Measurements from ENCODE around the gene UBE2M. TPM values are rescaled to one million over a fixed set of nuclear protein-coding genes. Genes with fewer than 3 reads are reported as not detected.

The UBE2M gene
- 39.9 and 63.1 TPM in 2 replicates for total RNA-seq

DNA sequence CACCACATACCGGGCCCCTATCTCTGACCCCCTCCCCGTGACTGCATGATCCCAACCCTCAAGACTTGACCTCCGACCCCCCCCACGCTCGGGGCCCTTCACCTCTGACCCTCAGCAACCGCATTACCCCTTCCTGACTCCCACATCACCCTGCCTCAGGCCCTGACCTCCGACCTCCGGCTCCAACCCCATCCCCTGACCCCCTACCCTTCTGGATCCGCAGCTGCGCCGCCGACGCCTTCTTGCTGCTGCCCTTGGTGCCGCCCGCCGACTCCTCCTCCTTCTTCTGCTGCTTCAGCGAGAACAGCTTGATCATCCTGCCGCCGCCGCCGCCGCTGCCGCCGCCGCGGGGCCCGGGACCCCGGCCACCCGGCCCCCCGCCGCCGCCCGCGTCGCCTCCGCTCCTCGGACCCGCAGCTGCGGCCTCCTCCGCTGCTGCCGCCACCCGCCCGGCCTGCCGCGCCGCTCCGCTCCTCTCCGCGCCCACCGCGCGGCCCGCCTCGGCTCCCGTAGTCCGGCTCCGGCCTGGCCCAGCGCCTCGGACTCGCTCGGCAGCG is at the start of gene UBE2M:
Gene UBE2M, minus strand, starts transcription at position 546 of the 557 bp plus-strand sequence. Its CDS starts 230 bp downstream, at position 316.

GRCh38 chr19:58572818-58573657 is 14.6 kb upstream of the UBE2M start, which contains the start of gene MZF1:
Gene MZF1, minus strand, starts transcription at chr19:58573335. Its CDS starts 1,946 bp downstream, at chr19:58571389.

DNA sequence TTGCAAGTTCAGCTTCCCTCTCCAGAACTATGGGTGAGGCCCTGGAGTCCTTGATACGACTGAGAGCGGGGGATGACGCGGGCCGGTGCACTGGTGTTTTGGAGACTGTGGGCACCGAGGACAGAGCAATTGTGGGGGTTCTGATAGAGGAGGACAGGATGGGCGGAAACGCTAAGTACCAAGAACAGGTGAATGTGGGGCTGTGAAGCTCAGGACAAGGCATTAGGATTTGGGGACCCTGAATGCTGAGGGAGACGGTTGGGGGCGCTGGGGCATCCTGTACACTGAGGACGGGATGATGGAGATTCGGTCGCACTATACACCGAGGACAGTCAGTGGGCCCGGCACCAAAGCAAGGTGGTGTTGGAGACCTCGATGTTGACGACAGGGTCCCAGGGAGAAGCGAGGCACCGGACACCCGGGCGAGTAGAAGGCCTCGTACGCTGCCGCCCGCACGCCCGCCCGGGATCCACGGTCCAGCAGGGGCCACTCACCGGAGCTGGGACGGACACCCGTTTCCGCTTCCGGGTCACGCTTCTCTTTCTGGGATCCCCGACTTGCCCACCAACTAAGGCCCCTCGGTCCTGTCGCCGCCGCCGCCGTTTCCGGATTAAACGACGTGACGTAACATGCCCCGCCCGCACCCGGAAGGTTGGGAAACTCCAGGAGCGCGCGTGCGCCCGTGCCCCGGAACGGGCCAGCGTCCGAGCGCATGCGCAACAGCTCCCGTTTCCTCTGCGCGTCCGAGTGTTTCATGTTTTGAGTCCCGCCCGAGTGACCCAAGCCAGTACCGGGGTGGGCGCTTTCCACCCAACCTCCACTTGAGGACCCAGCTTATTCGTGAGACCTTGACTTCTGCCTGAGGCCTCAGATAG is 3.7 kb downstream of the UBE2M start, which contains the start of gene CHMP2A:
Gene CHMP2A, minus strand, starts transcription at position 612 of the 875 bp plus-strand sequence. CDS start 893 bp downstream, outside the sequence.

DNA sequence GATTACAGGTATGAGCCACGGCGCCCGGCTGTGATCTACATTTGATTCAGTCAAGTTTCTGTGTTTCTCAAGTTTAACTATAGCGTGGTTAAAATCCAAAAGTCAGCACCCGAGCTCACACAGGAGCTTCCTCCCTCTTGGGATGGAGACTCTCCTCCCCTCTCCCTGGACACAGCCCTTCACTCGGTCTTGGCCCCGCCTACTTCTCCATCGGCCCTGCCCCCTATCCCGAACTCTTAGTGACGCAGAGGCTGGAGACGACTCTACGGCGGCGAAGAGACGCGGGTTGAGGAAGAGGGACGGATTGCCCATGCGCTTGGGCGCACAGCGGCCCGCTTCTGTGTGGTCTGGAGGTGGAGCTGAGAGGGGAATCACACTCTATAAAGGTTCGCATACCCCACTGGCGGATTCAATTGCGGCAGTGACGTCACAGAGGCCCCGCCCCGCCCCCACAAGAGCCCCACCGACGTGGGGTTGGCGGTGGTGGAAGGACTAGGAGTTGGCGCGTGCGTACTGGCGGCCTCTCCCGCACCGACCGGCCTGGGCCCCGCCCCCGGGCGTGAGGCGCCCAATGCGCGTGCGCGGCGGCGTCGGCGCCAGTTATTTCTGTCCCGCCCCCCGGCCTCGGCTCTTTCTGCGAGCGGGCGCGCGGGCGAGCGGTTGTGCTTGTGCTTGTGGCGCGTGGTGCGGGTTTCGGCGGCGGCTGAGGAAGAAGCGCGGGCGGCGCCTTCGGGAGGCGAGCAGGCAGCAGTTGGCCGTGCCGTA is 14.4 kb downstream of the UBE2M start, which contains the start of gene TRIM28:
Gene TRIM28, plus strand, starts transcription at position 239 of the 765 bp plus-strand sequence. CDS start 694 bp downstream, outside the sequence.

GRCh38 chr19:58519355-58520256 is 38.8 kb downstream of the UBE2M start, which contains the start of gene ZBTB45:
Gene ZBTB45, minus strand, starts transcription at chr19:58519810. Its CDS starts 2,137 bp downstream, at chr19:58517673.

DNA sequence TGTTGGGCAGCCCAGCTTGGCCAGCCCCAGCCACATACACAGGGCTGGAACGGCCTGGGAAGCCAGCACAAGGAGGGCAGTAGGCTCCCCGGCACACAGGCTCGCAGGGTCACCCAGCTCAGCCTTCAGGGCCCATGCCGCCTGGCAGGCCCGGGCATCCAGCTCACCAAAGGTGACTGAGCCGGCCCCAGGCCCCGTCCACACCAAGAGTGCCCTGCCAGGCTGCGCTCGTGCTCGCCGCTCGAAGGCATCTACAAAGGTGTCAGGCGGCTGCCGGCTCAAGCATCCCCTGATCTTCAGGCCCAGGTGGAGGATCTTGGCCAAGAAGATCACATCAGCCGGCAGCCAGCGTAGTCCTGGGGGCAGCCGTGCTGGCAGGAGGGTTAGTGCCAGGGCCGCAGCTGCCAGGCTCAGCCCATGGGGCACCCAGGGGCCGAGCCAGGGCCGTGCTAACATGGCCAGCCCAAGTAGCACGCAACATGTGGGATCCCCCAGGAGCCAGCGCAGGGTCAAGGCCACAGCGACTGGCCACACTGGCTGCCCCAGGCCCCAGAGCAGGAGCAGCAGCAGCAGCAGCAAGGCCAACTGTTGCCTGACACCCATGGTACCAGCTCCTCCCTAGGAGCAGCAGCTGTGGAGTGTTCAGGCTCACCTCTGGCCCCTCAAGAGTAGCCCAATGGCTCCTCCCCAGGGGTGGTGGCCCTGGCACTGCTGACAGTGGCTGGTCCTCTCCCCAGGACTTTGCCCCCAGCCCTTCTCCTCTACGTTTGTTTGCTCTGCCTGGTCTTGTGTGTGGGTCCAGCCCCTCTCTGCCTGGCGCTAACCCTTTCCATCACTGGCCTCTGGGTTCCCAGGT is 46.8 kb downstream of the UBE2M start, which contains the start of gene SLC27A5:
Gene SLC27A5, minus strand, starts transcription at position 640 of the 856 bp plus-strand sequence. Its CDS starts 37 bp downstream, at position 603.

Other genes with a start within 250 kb of the UBE2M start
- 1.2 and 3.0 TPM in 2 replicates for gene ZSCAN22, start 231.6 kb downstream of the UBE2M start, total RNA-seq
- 7.5 and 31.5 TPM in 2 replicates for gene A1BG, start 205.1 kb downstream of the UBE2M start, total RNA-seq
- gene ZNF497, start 195.9 kb downstream of the UBE2M start, total RNA-seq: not detected in 2 replicates
- gene ZNF837, start 177.6 kb downstream of the UBE2M start, total RNA-seq: 2.1 and 4.3 TPM in 2 replicates
- 2,786 and 3,048 TPM in 2 replicates for gene RPS5, start 171.3 kb downstream of the UBE2M start, total RNA-seq
- not detected in 2 replicates for gene RNF225, start 163.0 kb downstream of the UBE2M start, total RNA-seq
- gene ZNF584, start 150.0 kb downstream of the UBE2M start, total RNA-seq: 7.5 and 13.3 TPM in 2 replicates
- gene ZNF132, start 118.5 kb downstream of the UBE2M start, total RNA-seq: 0.29 and 2.7 TPM in 2 replicates
- 4.9 and 7.3 TPM in 2 replicates for gene ZNF324B, start 107.0 kb downstream of the UBE2M start, total RNA-seq
- gene ZNF324, start 91.5 kb downstream of the UBE2M start, total RNA-seq: 9.0 and 11.0 TPM in 2 replicates
- 14.1 and 25.3 TPM in 2 replicates for gene ZNF446, start 82.3 kb downstream of the UBE2M start, total RNA-seq
- 4.3 and 9.2 TPM in 2 replicates for gene SLC27A5, start 46.6 kb downstream of the UBE2M start, total RNA-seq
- gene ZBTB45, start 38.8 kb downstream of the UBE2M start, total RNA-seq: 8.1 and 11.3 TPM in 2 replicates
- gene TRIM28, start 14.5 kb downstream of the UBE2M start, total RNA-seq: 262 and 433 TPM in 2 replicates
- 110 and 117 TPM in 2 replicates for gene CHMP2A, start 3.5 kb downstream of the UBE2M start, total RNA-seq
- 10.1 and 12.1 TPM in 2 replicates for gene MZF1, start 14.7 kb upstream of the UBE2M start, total RNA-seq